ENCODE results near the gene CNMD. TPM values are rescaled to one million over a fixed set of nuclear protein-coding genes. Genes with fewer than 3 reads are reported as not detected.

The CNMD gene
- total and polyA plus RNA-seq, 2 of the 4 experiments (the other 2 are of a cell fraction), result not detected

DNA sequence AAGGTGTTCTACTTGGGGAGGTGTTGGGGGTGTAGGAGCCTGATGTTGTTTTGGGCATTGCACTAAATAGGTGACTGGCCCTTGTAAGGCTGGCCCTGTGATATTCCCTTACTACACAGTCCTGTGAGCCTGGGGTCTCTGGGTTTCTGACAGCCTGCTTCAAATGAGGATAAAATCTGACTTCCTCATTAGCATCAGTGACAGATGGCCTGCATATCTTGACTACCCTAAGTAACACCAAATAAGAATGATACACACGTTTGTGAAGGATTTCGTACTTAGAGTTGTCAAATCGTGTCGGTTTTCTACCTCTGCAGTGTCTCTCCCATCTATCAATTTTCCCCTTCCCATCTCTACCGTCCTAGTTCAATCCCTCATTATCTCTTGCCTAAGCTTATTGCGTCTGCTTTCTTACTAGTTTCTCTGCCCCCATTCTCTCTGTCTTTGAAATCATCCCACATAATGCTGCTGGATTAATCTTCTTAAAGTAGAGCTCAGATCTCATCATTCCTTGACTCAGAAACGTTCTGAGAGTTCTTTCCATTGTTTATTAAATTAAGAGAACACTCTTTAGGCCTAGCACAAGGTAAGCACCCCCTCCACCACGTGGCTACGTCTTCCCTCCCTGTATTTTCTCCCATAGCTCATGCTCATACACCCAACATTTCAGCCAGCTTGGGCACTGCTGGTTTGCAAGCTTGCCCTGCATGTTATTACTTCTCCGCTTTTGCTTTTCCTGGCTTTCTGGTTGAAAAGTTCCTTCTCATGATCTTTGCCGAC is 26.2 kb upstream of the CNMD start:
- no peak overlapping the region for H3K14ac ChIP-seq (replicated peaks; ENCODE audit: low read depth, low read length)
- ChIA-PET CTCF (no interaction called here), POLR2A (ENCODE audit: unreplicated experiment) (no interaction called here)
- no peak overlapping the region for H3K23ac ChIP-seq (ENCODE audit: low read depth, low read length)
- H3K9me1 ChIP-seq (ENCODE audit: insufficient read depth, low read length), result no peaks in the 10 kb centered on the region
- H3K56ac ChIP-seq (ENCODE audit: extremely low read depth, insufficient read depth, low read length), result no peak overlapping the region
- no peaks in the 10 kb centered on the region for H3K36me3 ChIP-seq (ENCODE audit: control insufficient read depth, insufficient read depth, low read length)
- no peak overlapping the region for H2AFZ ChIP-seq (replicated peaks; ENCODE audit: low read length, poor library complexity)
- H3K27me3 ChIP-seq (ENCODE audit: control insufficient read depth, insufficient read depth, low read length), result no peaks in the 10 kb centered on the region
- DNase-seq, result no peak
- intact Hi-C loops (cut with micrococcal nuclease) (no loop called here), dilution Hi-C loops (cut with HindIII; ENCODE audit: low sequenced_read_pairs, unreplicated experiment) (no loop called here), in situ Hi-C loops (cut with MboI; ENCODE audit: low sequenced_read_pairs) (no loop called here)
- H2AK5ac ChIP-seq (ENCODE audit: low read depth, low read length), result no peak overlapping the region
- H4K8ac ChIP-seq (ENCODE audit: low read depth in 2 of 2, low read length in 2 of 2), result no peak overlapping the region
- no TSS peak for BruUV-seq (replicated peaks)
- no peak overlapping the region for H3K9ac ChIP-seq (ENCODE audit: low read depth, low read length)
- no peak overlapping the region for H3K4me3 ChIP-seq (ENCODE audit: insufficient read depth, low read depth, low read length)
- no peak overlapping the region for H4K91ac ChIP-seq (ENCODE audit: insufficient read depth, low read depth, low read length)
- no peaks in the 10 kb centered on the region for H4K20me1 ChIP-seq (ENCODE audit: insufficient read depth, low read length)
- no peaks in the 10 kb centered on the region for H3K79me1 ChIP-seq (ENCODE audit: low read depth in 1 of 2, low read length in 2 of 2)
- H4K5ac ChIP-seq (ENCODE audit: low read depth, low read length), result no peak overlapping the region
- H3K4me1 ChIP-seq (ENCODE audit: control insufficient read depth, insufficient read depth, low read length), result no peaks in the 10 kb centered on the region
- H2BK20ac ChIP-seq (ENCODE audit: low read depth, low read length), result no peak overlapping the region
- H2BK5ac ChIP-seq (ENCODE audit: low read depth, low read length, poor library complexity, severe bottlenecking), result no peak overlapping the region
- no peak overlapping the region for H2BK120ac ChIP-seq (ENCODE audit: low read depth, low read length)
- ATAC-seq (ENCODE audit: low read depth), result no peak
- no peak overlapping the region for H2BK15ac ChIP-seq (ENCODE audit: low read depth, low read length)
- TF ChIP-seq FOS (IDR thresholded peaks at IDR 0.05; ENCODE audit: low read depth, low read length) (no peak), MAFK (IDR thresholded peaks at IDR 0.05; ENCODE audit: low read depth, low read length) (no peak), MAZ (IDR thresholded peaks at IDR 0.05; ENCODE audit: borderline replicate concordance, low read depth, low read length) (no peak), RCOR1 (IDR thresholded peaks at IDR 0.05; ENCODE audit: insufficient replicate concordance, low read length) (no peak), CHD1 (IDR thresholded peaks at IDR 0.05; ENCODE audit: low read depth, low read length) (no peak), SMC3 (IDR thresholded peaks at IDR 0.05; ENCODE audit: low read depth, low read length) (no peak), MXI1 (IDR thresholded peaks at IDR 0.05; ENCODE audit: borderline replicate concordance, low read depth, low read length) (no peak), POLR2A (IDR thresholded peaks at IDR 0.05; ENCODE audit: low read depth, low read length) (no peak), NFE2L2 (IDR thresholded peaks at IDR 0.05; ENCODE audit: low read depth, low read length) (no peak)
- TF ChIP-seq, protein P1, sequence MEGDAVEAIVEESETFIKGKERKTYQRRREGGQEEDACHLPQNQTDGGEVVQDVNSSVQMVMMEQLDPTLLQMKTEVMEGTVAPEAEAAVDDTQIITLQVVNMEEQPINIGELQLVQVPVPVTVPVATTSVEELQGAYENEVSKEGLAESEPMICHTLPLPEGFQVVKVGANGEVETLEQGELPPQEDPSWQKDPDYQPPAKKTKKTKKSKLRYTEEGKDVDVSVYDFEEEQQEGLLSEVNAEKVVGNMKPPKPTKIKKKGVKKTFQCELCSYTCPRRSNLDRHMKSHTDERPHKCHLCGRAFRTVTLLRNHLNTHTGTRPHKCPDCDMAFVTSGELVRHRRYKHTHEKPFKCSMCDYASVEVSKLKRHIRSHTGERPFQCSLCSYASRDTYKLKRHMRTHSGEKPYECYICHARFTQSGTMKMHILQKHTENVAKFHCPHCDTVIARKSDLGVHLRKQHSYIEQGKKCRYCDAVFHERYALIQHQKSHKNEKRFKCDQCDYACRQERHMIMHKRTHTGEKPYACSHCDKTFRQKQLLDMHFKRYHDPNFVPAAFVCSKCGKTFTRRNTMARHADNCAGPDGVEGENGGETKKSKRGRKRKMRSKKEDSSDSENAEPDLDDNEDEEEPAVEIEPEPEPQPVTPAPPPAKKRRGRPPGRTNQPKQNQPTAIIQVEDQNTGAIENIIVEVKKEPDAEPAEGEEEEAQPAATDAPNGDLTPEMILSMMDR (conservative IDR thresholded peaks at IDR 0.05; ENCODE audit: low read depth, low read length), result no peak
- TF ChIP-seq, protein P2, sequence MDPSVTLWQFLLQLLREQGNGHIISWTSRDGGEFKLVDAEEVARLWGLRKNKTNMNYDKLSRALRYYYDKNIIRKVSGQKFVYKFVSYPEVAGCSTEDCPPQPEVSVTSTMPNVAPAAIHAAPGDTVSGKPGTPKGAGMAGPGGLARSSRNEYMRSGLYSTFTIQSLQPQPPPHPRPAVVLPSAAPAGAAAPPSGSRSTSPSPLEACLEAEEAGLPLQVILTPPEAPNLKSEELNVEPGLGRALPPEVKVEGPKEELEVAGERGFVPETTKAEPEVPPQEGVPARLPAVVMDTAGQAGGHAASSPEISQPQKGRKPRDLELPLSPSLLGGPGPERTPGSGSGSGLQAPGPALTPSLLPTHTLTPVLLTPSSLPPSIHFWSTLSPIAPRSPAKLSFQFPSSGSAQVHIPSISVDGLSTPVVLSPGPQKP (IDR thresholded peaks at IDR 0.05; ENCODE audit: borderline replicate concordance, low read depth, low read length), result no peak
- TF ChIP-seq, protein P3, sequence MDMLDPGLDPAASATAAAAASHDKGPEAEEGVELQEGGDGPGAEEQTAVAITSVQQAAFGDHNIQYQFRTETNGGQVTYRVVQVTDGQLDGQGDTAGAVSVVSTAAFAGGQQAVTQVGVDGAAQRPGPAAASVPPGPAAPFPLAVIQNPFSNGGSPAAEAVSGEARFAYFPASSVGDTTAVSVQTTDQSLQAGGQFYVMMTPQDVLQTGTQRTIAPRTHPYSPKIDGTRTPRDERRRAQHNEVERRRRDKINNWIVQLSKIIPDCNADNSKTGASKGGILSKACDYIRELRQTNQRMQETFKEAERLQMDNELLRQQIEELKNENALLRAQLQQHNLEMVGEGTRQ (IDR thresholded peaks at IDR 0.05; ENCODE audit: low read depth, low read length), result no peak
- no peak overlapping the region for H3K4ac ChIP-seq (ENCODE audit: low read depth, low read length)
- no peak overlapping the region for H3K4me2 ChIP-seq (ENCODE audit: low read depth, low read length)
- no peak overlapping the region for H2AK9ac ChIP-seq (replicated peaks; ENCODE audit: low read depth, low read length, poor library complexity)
- H3K27ac ChIP-seq (ENCODE audit: insufficient read depth, low read length), result no peak overlapping the region
- H3K9me3 ChIP-seq (ENCODE audit: control insufficient read depth, insufficient read depth, low read length), result no peaks in the 10 kb centered on the region
- 25% methylated on average over 5 of the region's 11 CpGs; no CpG with 5 or more reads in 1 of the 2 experiments for WGBS, 2 experiments (ENCODE audit: extremely low coverage in 2 of 2, insufficient read length in 1 of 2)
- H3K18ac ChIP-seq (ENCODE audit: low read depth, low read length), result no peak overlapping the region
